Measurements from ENCODE around the gene GPR137B. TPM values are rescaled to one million over a fixed set of nuclear protein-coding genes. Genes with fewer than 3 reads are reported as not detected.

The GPR137B gene
- total and polyA plus RNA-seq, 2 experiments from 2014 or later: 13.0 to 15.5 TPM

DNA sequence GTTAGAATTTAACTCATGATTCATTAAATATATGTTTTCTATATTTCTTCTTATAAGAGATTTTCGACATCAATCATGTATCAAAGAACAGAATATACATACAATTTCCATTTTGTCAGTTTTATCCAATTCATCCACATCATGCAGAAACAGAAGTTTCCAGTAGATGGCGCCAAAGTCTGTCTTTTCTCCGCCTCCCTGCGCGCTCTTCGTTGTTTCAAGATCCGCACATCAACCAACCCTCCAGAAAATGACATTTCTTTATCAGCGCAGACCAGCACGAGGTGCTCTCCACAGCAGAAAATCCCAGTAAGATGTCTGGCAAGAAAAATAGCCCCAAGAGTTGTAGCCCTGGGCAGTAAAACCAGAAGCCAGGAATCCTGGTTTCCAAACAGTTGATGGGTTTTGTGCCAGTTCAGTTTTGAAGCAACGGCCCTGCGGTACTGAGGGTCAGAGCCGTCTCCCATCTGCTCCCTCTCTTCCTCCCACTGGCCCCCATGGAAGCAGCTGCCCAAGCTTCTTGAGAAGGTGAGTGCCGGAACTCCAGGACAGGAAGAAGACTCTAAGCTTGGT, 38.6 kb upstream of the GPR137B start:
- H3K36me3 ChIP-seq (replicated peaks; ENCODE audit: insufficient read depth, low read depth): no peaks in the 10 kb centered on the region
- H3K4me2 ChIP-seq: no peak overlapping the region
- H3K4me1 ChIP-seq (ENCODE audit: insufficient read depth): peaks cover 6% of the 10 kb centered on the region
- H3K79me2 ChIP-seq: no peaks in the 10 kb centered on the region
- 34% methylated on average over 13 of the region's 13 CpGs for WGBS (ENCODE audit: low lambda C conversion rate, missing lambda C conversion rate)
- TF ChIP-seq, protein P1, sequence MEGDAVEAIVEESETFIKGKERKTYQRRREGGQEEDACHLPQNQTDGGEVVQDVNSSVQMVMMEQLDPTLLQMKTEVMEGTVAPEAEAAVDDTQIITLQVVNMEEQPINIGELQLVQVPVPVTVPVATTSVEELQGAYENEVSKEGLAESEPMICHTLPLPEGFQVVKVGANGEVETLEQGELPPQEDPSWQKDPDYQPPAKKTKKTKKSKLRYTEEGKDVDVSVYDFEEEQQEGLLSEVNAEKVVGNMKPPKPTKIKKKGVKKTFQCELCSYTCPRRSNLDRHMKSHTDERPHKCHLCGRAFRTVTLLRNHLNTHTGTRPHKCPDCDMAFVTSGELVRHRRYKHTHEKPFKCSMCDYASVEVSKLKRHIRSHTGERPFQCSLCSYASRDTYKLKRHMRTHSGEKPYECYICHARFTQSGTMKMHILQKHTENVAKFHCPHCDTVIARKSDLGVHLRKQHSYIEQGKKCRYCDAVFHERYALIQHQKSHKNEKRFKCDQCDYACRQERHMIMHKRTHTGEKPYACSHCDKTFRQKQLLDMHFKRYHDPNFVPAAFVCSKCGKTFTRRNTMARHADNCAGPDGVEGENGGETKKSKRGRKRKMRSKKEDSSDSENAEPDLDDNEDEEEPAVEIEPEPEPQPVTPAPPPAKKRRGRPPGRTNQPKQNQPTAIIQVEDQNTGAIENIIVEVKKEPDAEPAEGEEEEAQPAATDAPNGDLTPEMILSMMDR (IDR thresholded peaks at IDR 0.05; ENCODE audit: poor library complexity): peak; percentile 89
- no peak for TF ChIP-seq EZH2 (IDR thresholded peaks at IDR 0.05; ENCODE audit: borderline replicate concordance)
- H4K20me1 ChIP-seq (ENCODE audit: insufficient read depth, poor library complexity, severe bottlenecking): no peaks in the 10 kb centered on the region
- H3K4me3 ChIP-seq: no peak overlapping the region
- peak; percentile 77 for DNase-seq (ENCODE audit: low spot score)
- H2AFZ ChIP-seq: no peak overlapping the region
- no peak overlapping the region for H3K27ac ChIP-seq
- H3K27me3 ChIP-seq: no peaks in the 10 kb centered on the region
- no peaks in the 10 kb centered on the region for H3K9me2 ChIP-seq (replicated peaks; ENCODE audit: insufficient read depth)
- H3K9me3 ChIP-seq (ENCODE audit: low read depth): no peaks in the 10 kb centered on the region

DNA sequence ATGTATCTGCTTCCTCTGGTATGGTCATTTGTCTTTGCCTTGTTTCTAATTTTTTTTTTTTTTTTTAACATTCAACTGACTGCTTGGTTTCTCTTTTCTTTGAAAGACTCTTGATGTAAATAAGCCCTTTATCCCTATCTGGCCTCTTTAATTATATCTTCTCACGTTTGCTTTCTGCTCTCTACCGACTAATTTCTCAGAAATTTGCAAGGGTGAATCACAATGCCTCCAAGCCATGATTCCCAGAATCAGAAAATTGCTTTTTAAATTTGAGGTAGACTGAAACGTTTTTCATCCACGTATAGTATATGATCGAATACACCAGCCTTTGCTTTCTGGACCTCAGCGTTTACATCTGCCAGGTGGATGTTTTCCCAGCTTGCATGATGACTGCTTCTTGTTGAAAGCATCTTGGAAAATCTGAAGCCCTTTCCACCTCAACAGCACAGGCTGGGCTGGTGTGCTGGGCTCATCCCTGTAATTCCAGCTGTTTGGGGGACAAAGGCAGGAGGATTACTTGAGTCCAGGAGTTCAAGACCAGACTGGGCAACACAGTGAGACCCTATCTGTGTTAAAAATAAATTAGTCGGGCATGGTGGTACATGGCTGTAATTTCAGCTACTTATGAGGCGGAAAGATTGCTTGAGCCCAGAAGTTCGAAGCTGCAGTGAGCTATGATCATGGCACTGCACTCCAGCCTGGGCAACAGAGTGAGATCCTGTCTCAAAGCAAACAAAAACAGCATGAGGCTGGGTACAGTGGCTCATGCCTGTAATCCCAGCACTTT, 35.0 kb upstream of the GPR137B start:
- Histone ChIP-seq H3K27me3 (no peaks in the 10 kb centered on the region), H3K79me2 (no peaks in the 10 kb centered on the region), H3K27ac (no peak overlapping the region), H3K9me2 (replicated peaks; ENCODE audit: insufficient read depth) (no peaks in the 10 kb centered on the region), H3K4me3 (no peak overlapping the region), H2AFZ (no peak overlapping the region), H3K4me1 (ENCODE audit: insufficient read depth) (no peaks in the 10 kb centered on the region), H4K20me1 (ENCODE audit: insufficient read depth, poor library complexity, severe bottlenecking) (no peaks in the 10 kb centered on the region), H3K36me3 (replicated peaks; ENCODE audit: insufficient read depth, low read depth) (no peaks in the 10 kb centered on the region), H3K4me2 (no peak overlapping the region), H3K9me3 (ENCODE audit: low read depth) (no peaks in the 10 kb centered on the region)
- TF ChIP-seq, protein P1 (IDR thresholded peaks at IDR 0.05; ENCODE audit: poor library complexity): no peak
- DNase-seq (ENCODE audit: low spot score): no peak
- WGBS (ENCODE audit: low lambda C conversion rate, missing lambda C conversion rate): 78% methylated on average over 9 of the region's 9 CpGs

DNA sequence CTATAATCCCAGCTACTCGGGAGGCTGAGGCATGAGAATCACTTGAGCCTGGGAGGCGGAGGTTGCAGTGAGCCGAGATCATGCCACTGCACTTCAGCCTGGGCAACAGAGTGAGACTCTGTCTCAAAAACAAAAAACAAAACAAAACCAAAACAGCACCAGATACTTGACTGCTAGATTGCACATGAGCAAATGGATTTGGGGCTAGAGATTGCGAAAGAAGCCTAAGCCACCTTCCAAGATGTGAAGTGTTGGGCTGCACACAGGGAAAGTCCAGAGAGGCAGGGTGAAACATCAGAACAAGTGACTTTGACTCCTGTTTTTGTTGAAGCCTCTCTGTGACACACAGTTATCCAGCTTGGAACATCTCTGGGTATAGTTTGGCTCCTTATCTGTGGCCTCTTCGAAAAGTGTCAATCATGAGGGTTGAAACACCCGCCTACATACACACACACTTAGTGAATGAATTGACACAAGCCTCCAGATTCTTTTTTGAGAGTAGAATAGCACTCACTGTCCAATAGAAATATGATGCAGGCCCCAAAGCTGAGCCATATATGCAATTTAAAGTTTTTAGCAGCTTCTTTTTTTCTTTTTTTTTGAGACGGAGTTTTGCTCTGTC, 34.2 kb upstream of the GPR137B start:
- Histone ChIP-seq H3K27ac (no peak overlapping the region), H3K36me3 (replicated peaks; ENCODE audit: insufficient read depth, low read depth) (no peaks in the 10 kb centered on the region), H3K9me2 (replicated peaks; ENCODE audit: insufficient read depth) (no peaks in the 10 kb centered on the region), H3K9me3 (ENCODE audit: low read depth) (no peaks in the 10 kb centered on the region), H2AFZ (no peak overlapping the region), H4K20me1 (ENCODE audit: insufficient read depth, poor library complexity, severe bottlenecking) (no peaks in the 10 kb centered on the region), H3K4me1 (ENCODE audit: insufficient read depth) (no peaks in the 10 kb centered on the region), H3K79me2 (no peaks in the 10 kb centered on the region), H3K4me2 (no peak overlapping the region), H3K27me3 (no peaks in the 10 kb centered on the region), H3K4me3 (no peak overlapping the region)
- DNase-seq (ENCODE audit: low spot score): no peak
- WGBS (ENCODE audit: low lambda C conversion rate, missing lambda C conversion rate): 86% methylated on average over 6 of the region's 7 CpGs
- TF ChIP-seq EZH2phosphoT487 (IDR thresholded peaks at IDR 0.05; ENCODE audit: low read depth, severe bottlenecking, unreplicated experiment) (no peak), EZH2 (IDR thresholded peaks at IDR 0.05; ENCODE audit: borderline replicate concordance) (no peak)
- TF ChIP-seq, protein P1 (IDR thresholded peaks at IDR 0.05; ENCODE audit: poor library complexity): no peak

Data from hepatocyte (in vitro differentiated cells).